SK-N-SH (cell line): ENCODE measurements around the gene CETN1. TPM values are rescaled to one million over a fixed set of nuclear protein-coding genes. Genes with fewer than 3 reads are reported as not detected.

ENCODE experiments used
- CTCF ChIA-PET: fragments of 300-600, 350-600 bp; formaldehyde crosslinking; extraction: SDS; loops from one replicate; lab custom pipeline; 2021; lab: Yijun Ruan, JAX
- POLR2A ChIA-PET: fragments of 350-600 bp; sonication (Branson Sonifier 250); formaldehyde crosslinking; extraction: SDS; loops from one replicate; lab custom pipeline; 2020; ENCODE audit warnings: antibody characterized with exemption, inconsistent platforms; lab: Yijun Ruan, JAX
- DNase-seq: peaks from one replicate; pipeline ENCODE4 v3.0.0; 2012
- H2AFZ ChIP-seq: fragments of 200-600 bp; sonication (generic); 2 replicates; pipeline ENCODE4 v1.8.1; 2016; ENCODE audit warnings: antibody characterized with exemption, mild to moderate bottlenecking, low read depth
- H3F3A ChIP-seq: fragments of 200-600 bp; sonication (generic); replicated peaks from 2 replicates; pipeline ENCODE3; 2016; ENCODE audit warnings: antibody characterized with exemption, mild to moderate bottlenecking; ENCODE audit not compliant: insufficient read depth
- H3K27ac ChIP-seq, 2 experiments: fragments of 200-500 bp in 1 of 2; fragments of 200-600 bp in 1 of 2; sonication (Bioruptor generic) in 1 of 2; sonication (generic), shearing (Covaris generic) in 1 of 2; 2 replicates each; pipeline versions ENCODE4 v1.5.1 to v1.6.1; 2014 to 2016; ENCODE audit warnings: low read depth in 2 of 2, inconsistent platforms in 1 of 2, low read length in 1 of 2, mild to moderate bottlenecking in 1 of 2, mixed read lengths in 1 of 2
- H3K27me3 ChIP-seq: fragments of 200-600 bp; sonication (generic), shearing (Covaris generic); 2 replicates; pipeline ENCODE4 v1.6.1; 2016; ENCODE audit warnings: mixed run types; ENCODE audit not compliant: insufficient read depth
- H3K36me3 ChIP-seq, 2 experiments: fragments of 200-500 bp in 1 of 2; fragments of 200-600 bp in 1 of 2; sonication (Bioruptor generic) in 1 of 2; sonication (generic) in 1 of 2; replicated peaks in 1 of 2; 2 replicates each; pipeline versions ENCODE3 to v1.5.1; 2014 to 2016; ENCODE audit warnings: low read length in 1 of 2, mild to moderate bottlenecking in 1 of 2; ENCODE audit not compliant: insufficient read depth in 2 of 2, control insufficient read depth in 1 of 2
- H3K4me1 ChIP-seq, 2 experiments: fragments of 200-500 bp in 1 of 2; fragments of 200-600 bp in 1 of 2; sonication (Bioruptor generic) in 1 of 2; sonication (generic), shearing (Covaris generic) in 1 of 2; 2 replicates each; pipeline versions ENCODE4 v1.5.1 to v1.6.1; 2014 to 2016; ENCODE audit warnings: low read depth in 1 of 2, low read length in 1 of 2, mixed run types in 1 of 2; ENCODE audit not compliant: insufficient read depth in 2 of 2, control insufficient read depth in 1 of 2
- H3K4me2 ChIP-seq: fragments of 200-600 bp; sonication (generic), shearing (Covaris generic); 2 replicates; pipeline ENCODE4 v1.6.1; 2017; ENCODE audit warnings: mixed run types
- H3K4me3 ChIP-seq, 2 experiments: fragments of 200-500 bp in 1 of 2; fragments of 200-600 bp in 1 of 2; sonication (Bioruptor generic) in 1 of 2; sonication (generic), shearing (Covaris generic) in 1 of 2; 2 replicates each; pipeline versions ENCODE4 v1.5.1 to v1.8.1; 2014 to 2016; ENCODE audit warnings: low read depth in 2 of 2, inconsistent platforms in 1 of 2, low read length in 1 of 2, mild to moderate bottlenecking in 1 of 2, mixed read lengths in 1 of 2, moderate library complexity in 1 of 2
- H3K79me2 ChIP-seq: fragments of 200-600 bp; sonication (generic); 2 replicates; pipeline ENCODE4 v1.8.1; 2017; ENCODE audit warnings: mild to moderate bottlenecking; ENCODE audit not compliant: insufficient read depth
- H3K9ac ChIP-seq: fragments of 200-600 bp; sonication (generic); 2 replicates; pipeline ENCODE4 v1.6.1; 2017; ENCODE audit warnings: mixed run types
- H3K9me2 ChIP-seq: fragments of 200-600 bp; sonication (generic); 2 replicates; pipeline ENCODE4 v1.6.1; 2017; ENCODE audit warnings: mixed run types
- H3K9me3 ChIP-seq: fragments of 200-600 bp; sonication (generic); 2 replicates; pipeline ENCODE4 v1.6.1; 2017; ENCODE audit warnings: mixed run types, mild to moderate bottlenecking, moderate library complexity
- H4K20me1 ChIP-seq: fragments of 200-600 bp; sonication (generic); 2 replicates; pipeline ENCODE4 v1.6.1; 2017; ENCODE audit warnings: mild to moderate bottlenecking, mixed run types; ENCODE audit not compliant: insufficient read depth
- CHD2 ChIP-seq: fragments of 150-350 bp; IDR thresholded peaks from 2 replicates; pipeline ENCODE4 v1.6.1; 2018; ENCODE audit warnings: low read length; ENCODE audit not compliant: partially characterized antibody
- FOSL2 ChIP-seq: IDR thresholded peaks from 2 replicates; pipeline ENCODE4 v1.4.0; 2012; ENCODE audit warnings: low read depth, mild to moderate bottlenecking, moderate library complexity, borderline replicate concordance
- GABPA ChIP-seq: IDR thresholded peaks from 2 replicates; pipeline ENCODE4 v1.4.0; 2012; ENCODE audit warnings: low read depth, mild to moderate bottlenecking
- GATA2 ChIP-seq: sonication (generic); formaldehyde crosslinking; IDR thresholded peaks from 2 replicates; pipeline ENCODE4 v1.5.0; 2020; ENCODE audit warnings: mild to moderate bottlenecking, missing genetic modification reagents
- JUND ChIP-seq: IDR thresholded peaks from 2 replicates; pipeline ENCODE4 v1.4.0; 2012
- NFIC ChIP-seq: IDR thresholded peaks from 2 replicates; pipeline ENCODE4 v1.4.0; 2012; ENCODE audit warnings: borderline replicate concordance
- NRF1 ChIP-seq: IDR thresholded peaks from 2 replicates; pipeline ENCODE4 v1.6.1; 2012; ENCODE audit warnings: low read depth, mild to moderate bottlenecking, low read length
- POLR2AphosphoS5 ChIP-seq: IDR thresholded peaks from 2 replicates; pipeline ENCODE4 v1.6.1; 2012; ENCODE audit warnings: low read depth, low read length
- RAD21 ChIP-seq: IDR thresholded peaks from 2 replicates; pipeline ENCODE4 v1.6.1; 2012; ENCODE audit warnings: mild to moderate bottlenecking, low read length
- RCOR1 ChIP-seq: fragments of 150-350 bp; IDR thresholded peaks from 2 replicates; pipeline ENCODE4 v1.6.1; 2017; ENCODE audit warnings: antibody characterized with exemption, low read length
- RFX5 ChIP-seq: IDR thresholded peaks from 2 replicates; pipeline ENCODE4 v1.6.1; 2012; ENCODE audit warnings: mild to moderate bottlenecking, improper control_type of control experiment, low read length
- SMC3 ChIP-seq: IDR thresholded peaks from 2 replicates; pipeline ENCODE4 v1.6.1; 2012; ENCODE audit warnings: low read depth, low read length, improper control_type of control experiment
- WGBS: methylation state at CpG from one replicate; pipeline ENCODE4 v1.1.6; 2017; ENCODE audit warnings: low lambda C conversion rate; 5-methylcytosine and 5-hydroxymethylcytosine counted together
- polyA plus RNA-seq, 3 experiments: library from polyadenylated mRNA; depleted of rRNA; stranded (reverse); fragments of >200 nt; gene quantifications; 2 replicates each; pipeline ENCODE4 v1.2.3, GENCODE V29; 2012
- TF ChIP-seq, protein P1 (sequence below): IDR thresholded peaks from 2 replicates; pipeline ENCODE4; 2012
- TF ChIP-seq, protein P2 (sequence below): fragments of 200-600 bp; sonication (generic); IDR thresholded peaks from 2 replicates; pipeline ENCODE4 v1.6.1; 2017; ENCODE audit warnings: antibody characterized with exemption, mild to moderate bottlenecking, moderate library complexity
- TF ChIP-seq, protein P3 (sequence below): IDR thresholded peaks from 2 replicates; pipeline ENCODE4 v1.6.1; 2012; ENCODE audit warnings: mild to moderate bottlenecking, low read depth, low read length, moderate library complexity
- TF ChIP-seq, protein P4 (sequence below): IDR thresholded peaks from 2 replicates; pipeline ENCODE4 v1.4.0; 2012; ENCODE audit warnings: low read depth

Gene CETN1
- polyA plus RNA-seq, 1 of the 3 experiments (the other 2 are of a cell fraction): not detected

DNA sequence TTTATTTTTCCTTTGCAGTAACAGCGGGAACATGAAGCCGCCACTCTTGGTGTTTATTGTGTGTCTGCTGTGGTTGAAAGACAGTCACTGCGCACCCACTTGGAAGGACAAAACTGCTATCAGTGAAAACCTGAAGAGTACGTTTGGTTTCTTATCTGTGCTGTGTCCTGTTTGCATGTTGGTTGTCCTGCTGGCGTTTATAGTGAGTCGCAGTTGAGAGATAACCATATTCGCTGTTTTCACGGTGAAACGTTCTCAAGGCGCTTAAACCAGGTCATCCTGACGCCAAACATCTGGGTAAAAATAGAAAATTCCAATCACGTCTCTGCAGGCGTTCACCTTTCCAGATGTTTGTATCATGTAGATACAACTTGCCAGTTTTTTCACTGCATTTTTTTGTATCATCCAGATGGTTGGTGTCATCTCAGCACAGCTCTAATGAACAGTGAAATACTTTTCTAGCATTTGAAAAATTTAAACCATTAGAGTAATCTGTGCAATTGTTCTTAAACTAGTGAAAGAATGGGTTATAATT, 37.9 kb downstream of the CETN1 start (continued):
- TF ChIP-seq, protein P1, sequence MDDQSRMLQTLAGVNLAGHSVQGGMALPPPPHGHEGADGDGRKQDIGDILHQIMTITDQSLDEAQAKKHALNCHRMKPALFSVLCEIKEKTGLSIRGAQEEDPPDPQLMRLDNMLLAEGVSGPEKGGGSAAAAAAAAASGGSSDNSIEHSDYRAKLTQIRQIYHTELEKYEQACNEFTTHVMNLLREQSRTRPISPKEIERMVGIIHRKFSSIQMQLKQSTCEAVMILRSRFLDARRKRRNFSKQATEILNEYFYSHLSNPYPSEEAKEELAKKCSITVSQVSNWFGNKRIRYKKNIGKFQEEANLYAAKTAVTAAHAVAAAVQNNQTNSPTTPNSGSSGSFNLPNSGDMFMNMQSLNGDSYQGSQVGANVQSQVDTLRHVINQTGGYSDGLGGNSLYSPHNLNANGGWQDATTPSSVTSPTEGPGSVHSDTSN: no peak
- TF ChIP-seq, protein P2, sequence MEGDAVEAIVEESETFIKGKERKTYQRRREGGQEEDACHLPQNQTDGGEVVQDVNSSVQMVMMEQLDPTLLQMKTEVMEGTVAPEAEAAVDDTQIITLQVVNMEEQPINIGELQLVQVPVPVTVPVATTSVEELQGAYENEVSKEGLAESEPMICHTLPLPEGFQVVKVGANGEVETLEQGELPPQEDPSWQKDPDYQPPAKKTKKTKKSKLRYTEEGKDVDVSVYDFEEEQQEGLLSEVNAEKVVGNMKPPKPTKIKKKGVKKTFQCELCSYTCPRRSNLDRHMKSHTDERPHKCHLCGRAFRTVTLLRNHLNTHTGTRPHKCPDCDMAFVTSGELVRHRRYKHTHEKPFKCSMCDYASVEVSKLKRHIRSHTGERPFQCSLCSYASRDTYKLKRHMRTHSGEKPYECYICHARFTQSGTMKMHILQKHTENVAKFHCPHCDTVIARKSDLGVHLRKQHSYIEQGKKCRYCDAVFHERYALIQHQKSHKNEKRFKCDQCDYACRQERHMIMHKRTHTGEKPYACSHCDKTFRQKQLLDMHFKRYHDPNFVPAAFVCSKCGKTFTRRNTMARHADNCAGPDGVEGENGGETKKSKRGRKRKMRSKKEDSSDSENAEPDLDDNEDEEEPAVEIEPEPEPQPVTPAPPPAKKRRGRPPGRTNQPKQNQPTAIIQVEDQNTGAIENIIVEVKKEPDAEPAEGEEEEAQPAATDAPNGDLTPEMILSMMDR: no peak

DNA sequence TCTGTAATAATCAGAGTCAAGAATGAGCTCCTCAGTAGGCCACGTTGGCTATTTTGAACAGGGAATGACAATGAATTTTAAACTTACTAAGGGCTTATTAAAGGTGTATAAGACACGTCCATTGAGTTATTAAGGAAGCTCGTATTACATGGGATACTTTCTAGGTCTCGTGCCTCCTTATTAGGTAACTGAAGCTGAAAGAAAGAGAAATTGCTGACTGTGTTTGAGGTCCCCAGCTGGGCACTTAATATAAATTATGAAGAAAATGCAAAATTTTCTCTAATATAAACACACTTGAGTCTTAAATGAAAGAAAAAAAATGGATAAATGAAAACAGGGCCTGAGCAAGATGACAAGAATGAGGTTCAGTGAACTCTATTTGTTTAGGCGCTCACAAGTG, 38.4 kb downstream of the CETN1 start:
- DNase-seq: no peak
- WGBS: 63% methylated on average over 5 of the region's 5 CpGs
- no peaks in the 10 kb centered on the region for H3F3A ChIP-seq
- TF ChIP-seq NRF1: no peak
- TF ChIP-seq SMC3: no peak
- no peak for TF ChIP-seq GABPA
- TF ChIP-seq RAD21: no peak
- no peak for TF ChIP-seq FOSL2
- TF ChIP-seq JUND: no peak
- TF ChIP-seq CHD2: no peak
- no peak for TF ChIP-seq NFIC
- TF ChIP-seq RFX5: no peak
- no peak for TF ChIP-seq RCOR1
- H3K4me2 ChIP-seq: no peak overlapping the region
- no peaks in the 10 kb centered on the region for H3K36me3 ChIP-seq
- no peak overlapping the region for H3K9ac ChIP-seq
- no peaks in the 10 kb centered on the region for H4K20me1 ChIP-seq
- POLR2A ChIA-PET: no interaction called here
- H3K27me3 ChIP-seq: peaks cover 31% of the 10 kb centered on the region; the same call in 1 of the 2 replicates
- H3K27ac ChIP-seq: no peak overlapping the region
- H3K9me3 ChIP-seq: no peaks in the 10 kb centered on the region
- no peaks in the 10 kb centered on the region; a peak in 1 of 4 replicates for H3K4me1 ChIP-seq
- H3K79me2 ChIP-seq: no peaks in the 10 kb centered on the region
- CTCF ChIA-PET: interaction anchor here (0.9 to 2.5 kb wide), 7 partner anchors 14 to 341 kb away, joined by 3 to 12 read pairs (median 3); no protein-coding TSS in a partner anchor
- H3K9me2 ChIP-seq: no peaks in the 10 kb centered on the region
- H3K4me3 ChIP-seq: no peak overlapping the region
- H2AFZ ChIP-seq: no peak overlapping the region

DNA sequence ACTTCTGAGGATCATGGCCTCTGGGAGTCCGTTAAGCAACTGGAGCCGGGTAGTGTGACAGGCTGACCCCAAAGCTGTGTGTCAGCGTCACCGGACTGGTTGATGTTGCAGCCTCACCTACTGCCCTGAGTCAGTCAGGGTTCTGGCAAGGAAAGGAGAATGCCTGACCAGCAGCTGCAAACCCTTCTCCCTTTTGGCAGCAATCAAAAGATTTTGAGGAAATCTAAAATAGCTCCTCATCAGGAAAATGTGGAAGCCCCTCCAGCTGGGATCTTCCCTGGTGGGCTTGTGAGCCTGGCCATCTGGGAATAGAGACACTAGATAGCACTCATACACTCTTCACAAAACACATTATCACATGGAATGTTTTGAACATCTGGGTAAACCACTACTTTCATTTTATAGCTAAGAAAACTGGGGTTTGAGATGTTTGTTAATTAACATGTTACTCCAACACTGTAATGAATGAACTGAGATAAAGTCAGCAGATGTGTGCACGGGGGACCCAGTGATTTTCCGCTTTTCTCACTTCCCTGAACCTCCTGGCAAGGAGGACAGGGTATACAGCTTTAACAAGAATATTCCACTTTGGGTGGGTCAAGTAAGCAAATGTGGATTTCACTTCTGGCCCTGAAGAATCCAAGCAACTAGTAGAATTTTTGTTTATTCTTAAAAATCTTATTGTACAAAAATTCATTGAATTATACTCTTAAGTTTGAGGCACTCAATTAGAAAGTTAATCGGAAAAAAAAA, 41.3 kb downstream of the CETN1 start:
- no peak overlapping the region for H3K4me3 ChIP-seq
- POLR2A ChIA-PET: no interaction called here
- DNase-seq: no peak
- no peaks in the 10 kb centered on the region for H4K20me1 ChIP-seq
- no peaks in the 10 kb centered on the region for H3F3A ChIP-seq
- CTCF ChIA-PET: interaction anchor here (0.8 to 1.8 kb wide), 5 partner anchors 10 to 353 kb away, joined by 3 to 9 read pairs (median 4); partner anchors contain the start of gene THOC1
- WGBS: 32% methylated on average over 7 of the region's 7 CpGs
- H3K9me3 ChIP-seq: no peaks in the 10 kb centered on the region
- H2AFZ ChIP-seq: no peak overlapping the region
- H3K4me1 ChIP-seq: no peaks in the 10 kb centered on the region; a peak in 1 of 4 replicates
- no peaks in the 10 kb centered on the region for H3K9me2 ChIP-seq
- H3K79me2 ChIP-seq: no peaks in the 10 kb centered on the region
- no peaks in the 10 kb centered on the region for H3K36me3 ChIP-seq
- H3K9ac ChIP-seq: no peak overlapping the region
- H3K27ac ChIP-seq: no peak overlapping the region
- H3K27me3 ChIP-seq: peaks cover 31% of the 10 kb centered on the region; the same call in 1 of the 2 replicates
- no peak overlapping the region for H3K4me2 ChIP-seq
- TF ChIP-seq NFIC (no peak), POLR2AphosphoS5 (no peak), GATA2 (CRISPR knock-in tag) (no peak), JUND (no peak), NRF1 (no peak)
- TF ChIP-seq, protein P3, sequence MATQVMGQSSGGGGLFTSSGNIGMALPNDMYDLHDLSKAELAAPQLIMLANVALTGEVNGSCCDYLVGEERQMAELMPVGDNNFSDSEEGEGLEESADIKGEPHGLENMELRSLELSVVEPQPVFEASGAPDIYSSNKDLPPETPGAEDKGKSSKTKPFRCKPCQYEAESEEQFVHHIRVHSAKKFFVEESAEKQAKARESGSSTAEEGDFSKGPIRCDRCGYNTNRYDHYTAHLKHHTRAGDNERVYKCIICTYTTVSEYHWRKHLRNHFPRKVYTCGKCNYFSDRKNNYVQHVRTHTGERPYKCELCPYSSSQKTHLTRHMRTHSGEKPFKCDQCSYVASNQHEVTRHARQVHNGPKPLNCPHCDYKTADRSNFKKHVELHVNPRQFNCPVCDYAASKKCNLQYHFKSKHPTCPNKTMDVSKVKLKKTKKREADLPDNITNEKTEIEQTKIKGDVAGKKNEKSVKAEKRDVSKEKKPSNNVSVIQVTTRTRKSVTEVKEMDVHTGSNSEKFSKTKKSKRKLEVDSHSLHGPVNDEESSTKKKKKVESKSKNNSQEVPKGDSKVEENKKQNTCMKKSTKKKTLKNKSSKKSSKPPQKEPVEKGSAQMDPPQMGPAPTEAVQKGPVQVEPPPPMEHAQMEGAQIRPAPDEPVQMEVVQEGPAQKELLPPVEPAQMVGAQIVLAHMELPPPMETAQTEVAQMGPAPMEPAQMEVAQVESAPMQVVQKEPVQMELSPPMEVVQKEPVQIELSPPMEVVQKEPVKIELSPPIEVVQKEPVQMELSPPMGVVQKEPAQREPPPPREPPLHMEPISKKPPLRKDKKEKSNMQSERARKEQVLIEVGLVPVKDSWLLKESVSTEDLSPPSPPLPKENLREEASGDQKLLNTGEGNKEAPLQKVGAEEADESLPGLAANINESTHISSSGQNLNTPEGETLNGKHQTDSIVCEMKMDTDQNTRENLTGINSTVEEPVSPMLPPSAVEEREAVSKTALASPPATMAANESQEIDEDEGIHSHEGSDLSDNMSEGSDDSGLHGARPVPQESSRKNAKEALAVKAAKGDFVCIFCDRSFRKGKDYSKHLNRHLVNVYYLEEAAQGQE: no peak
- TF ChIP-seq, protein P4, sequence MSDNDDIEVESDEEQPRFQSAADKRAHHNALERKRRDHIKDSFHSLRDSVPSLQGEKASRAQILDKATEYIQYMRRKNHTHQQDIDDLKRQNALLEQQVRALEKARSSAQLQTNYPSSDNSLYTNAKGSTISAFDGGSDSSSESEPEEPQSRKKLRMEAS: no peak
